SK-N-MC (cell line): ENCODE results near the gene CFAP61.

Experiments
- EZH2 ChIP-seq: fragments of 200-600 bp; sonication (generic); IDR thresholded peaks from one replicate; pipeline ENCODE4 v1.6.1; 2017; ENCODE audit warnings: antibody characterized with exemption
- FOXP2 ChIP-seq: optimal IDR thresholded peaks from 2 replicates; pipeline ENCODE3; 2011; ENCODE audit warnings: mild to moderate bottlenecking, moderate library complexity; ENCODE audit not compliant: insufficient read depth; ENCODE audit errors: extremely low read length, control extremely low read depth
- POLR2AphosphoS5 ChIP-seq: IDR thresholded peaks from 2 replicates; pipeline ENCODE4 v1.6.1; 2012; ENCODE audit warnings: mild to moderate bottlenecking, low read depth, low read length, borderline replicate concordance

GRCh38 chr20:20095114-20095872, 43.0 kb downstream of the CFAP61 start:
- TF ChIP-seq EZH2 (no peak), FOXP2 (no peak), POLR2AphosphoS5 (no peak)
